Activated CD4-positive, CD25-positive, alpha-beta regulatory T cell treated with anti-CD3 and anti-CD28 coated beads, Interleukin-2, amount 50 U/mL, for 16 hours (primary cell): ENCODE data around the gene PAOX.
"Not testable (repeated sequence)": the region's sequence is repeated elsewhere in the genome, so short reads cannot be mapped to it uniquely, and the experiment has no call there.

Experiments used
- DNase-seq: peaks from one replicate; pipeline ENCODE4 v3.0.0-alpha.2; 2020; ENCODE audit warnings: low read depth, low spot score

The PAOX gene

GRCh38 chr10:133385214-133385613, 6.2 kb downstream of the PAOX start:
- no peak for DNase-seq

- DNase-seq = not testable (repeated sequence)
Measured at GRCh38 chr10:133386951-133387350, 7.9 kb downstream of the PAOX start.

GRCh38 chr10:133388236-133388972, 9.3 kb downstream of the PAOX start:
- DNase-seq = no peak

GRCh38 chr10:133388973-133389818, 10.1 kb downstream of the PAOX start:
- no peak for DNase-seq

GRCh38 chr10:133390597-133391248, 11.7 kb downstream of the PAOX start:
- DNase-seq = no peak

GRCh38 chr10:133391249-133391635, 12.2 kb downstream of the PAOX start:
- no peak for DNase-seq

GRCh38 chr10:133391761-133392518, 12.9 kb downstream of the PAOX start:
- no peak for DNase-seq

GRCh38 chr10:133393401-133394063, 14.5 kb downstream of the PAOX start:
- DNase-seq = no peak

- peak; percentile 88 for DNase-seq
Measured at GRCh38 chr10:133394064-133394663, 15.1 kb downstream of the PAOX start, which contains the start of gene MTG1. Gene MTG1, plus strand, starts transcription at chr10:133394157. Its CDS starts 64 bp downstream, at chr10:133394221.

GRCh38 chr10:133394801-133395221, 15.7 kb downstream of the PAOX start:
- no peak for DNase-seq

GRCh38 chr10:133396035-133396624, 17.1 kb downstream of the PAOX start:
- DNase-seq = no peak

GRCh38 chr10:133397938-133398337, 18.9 kb downstream of the PAOX start:
- no peak for DNase-seq

GRCh38 chr10:133399123-133399601, 20.1 kb downstream of the PAOX start:
- DNase-seq = no peak

GRCh38 chr10:133400624-133401424, 21.8 kb downstream of the PAOX start:
- no peak for DNase-seq

GRCh38 chr10:133401500-133401899, 22.4 kb downstream of the PAOX start:
- no peak for DNase-seq

GRCh38 chr10:133401981-133402725, 23.1 kb downstream of the PAOX start:
- DNase-seq = no peak

GRCh38 chr10:133403359-133403758, 24.3 kb downstream of the PAOX start:
- DNase-seq = no peak

- no peak for DNase-seq
Measured at GRCh38 chr10:133403784-133404183, 24.7 kb downstream of the PAOX start.
